Mammary epithelial cell (primary cell): ENCODE results near the gene PHYKPL.

ENCODE experiments used
- CTCF ChIP-seq, 2 donors: IDR thresholded peaks in 1 of 2; conservative IDR thresholded peaks in 1 of 2; 2 replicates each; pipeline ENCODE4 v1.5.1; 2011 to 2012; ENCODE audit warnings: inconsistent platforms in 2 of 2, low read length in 2 of 2, mild to moderate bottlenecking in 2 of 2, control low read depth in 1 of 2, low read depth in 1 of 2; ENCODE audit not compliant: insufficient read depth in 1 of 2; ENCODE audit errors: extremely low read depth in 1 of 2
- EZH2 ChIP-seq: IDR thresholded peaks from 2 replicates; pipeline ENCODE4 v1.6.1; 2012; ENCODE audit warnings: low read length, inconsistent platforms, borderline replicate concordance

- TF ChIP-seq CTCF (conservative IDR thresholded peaks at IDR 0.05 in 1 of 2, IDR thresholded peaks at IDR 0.05 in 1 of 2; ENCODE audit: extremely low read depth in 1 of 2, insufficient read depth in 1 of 2, low read depth in 1 of 2, low read length in 2 of 2): no peak
- no peak for TF ChIP-seq EZH2
Measured at GRCh38 chr5:178241688-178242231, 9.2 kb upstream of the PHYKPL start.
